ENCODE results near the gene BTBD6. TPM values are rescaled to one million over a fixed set of nuclear protein-coding genes. Genes with fewer than 3 reads are reported as not detected.
A peak's percentile ranks its signal among the peaks of the same experiment; 100 is the strongest.

Gene BTBD6
- total and polyA plus RNA-seq, 9 of the 15 experiments (the other 6 are each of a cell fraction or from before 2014, with no cell fraction given), result not detected

DNA sequence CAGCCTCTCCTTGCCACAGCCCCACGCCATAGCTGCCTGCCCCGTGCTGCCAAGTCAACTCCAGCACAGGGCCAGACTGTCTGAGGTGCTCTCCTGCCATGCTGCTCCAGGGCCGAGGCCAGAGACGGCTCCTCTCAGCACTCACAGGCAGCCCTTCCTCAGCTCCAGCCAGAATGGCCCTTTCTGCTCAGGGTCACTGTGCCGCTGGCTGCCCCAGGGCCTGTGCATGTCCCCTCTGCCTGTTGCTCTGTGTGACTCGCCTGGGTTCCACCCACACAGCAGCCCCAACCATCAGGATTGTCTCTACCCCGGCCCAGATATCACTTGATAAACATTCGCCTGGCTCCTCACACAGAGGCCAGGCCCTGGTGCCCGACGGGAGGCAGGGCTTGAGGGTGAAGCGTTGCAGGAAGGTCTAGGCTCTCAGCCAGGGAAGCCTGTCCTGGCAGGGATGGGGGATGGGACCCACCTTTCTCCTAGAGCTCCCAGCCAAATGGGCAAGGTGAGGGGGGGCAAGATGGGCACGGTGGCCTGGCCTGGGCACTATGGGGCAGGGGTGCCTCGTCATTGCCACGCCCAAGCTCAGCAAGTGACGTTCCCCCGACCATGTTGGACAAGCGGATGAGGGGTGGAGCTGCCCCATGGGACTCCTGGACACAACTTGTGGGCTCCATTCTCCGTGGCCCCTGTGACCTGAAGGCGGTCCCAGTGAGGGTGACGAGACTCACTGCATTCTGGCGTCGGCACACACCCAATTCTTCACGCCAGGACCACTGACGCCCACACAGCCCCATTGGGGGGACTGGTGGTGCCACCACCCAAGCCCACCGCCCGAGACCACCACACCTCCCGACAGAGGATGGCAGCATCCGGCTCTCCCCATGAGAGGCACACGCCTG lies 27.4 kb upstream of the BTBD6 start:
- no peak overlapping the region for H3K4me2 ChIP-seq (ENCODE audit: insufficient read depth, low read length)
- CTCF ChIA-PET (ENCODE audit: low intra/inter-chr PET ratio), result no interaction called here
- no peaks in the 10 kb centered on the region for H3K27me3 ChIP-seq (ENCODE audit: control insufficient read depth in 2 of 2, insufficient read depth in 2 of 2, low read length in 2 of 2)
- no peak overlapping the region for H3K27ac ChIP-seq (ENCODE audit: extremely low read depth, low read depth, low read length)
- no peaks in the 10 kb centered on the region for H3K9me3 ChIP-seq (replicated peaks; ENCODE audit: control insufficient read depth, insufficient read depth, low read depth, low read length)
- H3K4me1 ChIP-seq (replicated peaks in 1 of 2; ENCODE audit: control insufficient read depth in 2 of 2, insufficient read depth in 2 of 2, low read length in 2 of 2), result peaks cover 0 to 7% of the 10 kb centered on the region in 2 experiments; a peak in 1 of 5 replicates
- H3K4me3 ChIP-seq, result no peak overlapping the region
- FAIRE-seq, result no peak
- intact Hi-C loops (cut with micrococcal nuclease) (no loop called here), in situ Hi-C loops (cut with MboI) (no loop called here)
- H2AFZ ChIP-seq (ENCODE audit: low read depth, low read length), result no peak overlapping the region
- no peak for TF ChIP-seq RB1 (IDR thresholded peaks at IDR 0.05; ENCODE audit: low read depth)
- 0 out of 2 replicates have a peak, but pooled peaks have one; percentile 15 for TF ChIP-seq POLR2G (IDR thresholded peaks at IDR 0.05; ENCODE audit: low read depth, low read length)
- TF ChIP-seq BACH1 (tag; IDR thresholded peaks at IDR 0.05), result no peak
- DNase-seq (ENCODE audit: extremely low read depth in 1 of 4, low spot score in 3 of 4), result no peak
- 88% methylated on average over 15 of the region's 29 CpGs for WGBS (ENCODE audit: insufficient coverage, low coverage, missing lambda C conversion rate)
- no peaks in the 10 kb centered on the region for H3K9me1 ChIP-seq (ENCODE audit: control insufficient read depth, insufficient read depth, low read length)
- H3K9ac ChIP-seq (ENCODE audit: insufficient read depth in 1 of 2, low read depth in 2 of 2, low read length in 2 of 2), result no peak overlapping the region; a peak in 1 of 4 replicates
- no TSS peak for BruUV-seq (replicated peaks)
- no peak for ATAC-seq
- POLR2A ChIA-PET, result no interaction called here
- no peaks in the 10 kb centered on the region for H3K79me2 ChIP-seq (ENCODE audit: control insufficient read depth, insufficient read depth, low read length)
- peaks cover 28% of the 10 kb centered on the region; the same call in 1 of the 3 replicates for H3K36me3 ChIP-seq (ENCODE audit: control insufficient read depth, insufficient read depth, low read length)
- no peaks in the 10 kb centered on the region for H4K20me1 ChIP-seq (replicated peaks; ENCODE audit: control insufficient read depth, insufficient read depth, low read length)

DNA sequence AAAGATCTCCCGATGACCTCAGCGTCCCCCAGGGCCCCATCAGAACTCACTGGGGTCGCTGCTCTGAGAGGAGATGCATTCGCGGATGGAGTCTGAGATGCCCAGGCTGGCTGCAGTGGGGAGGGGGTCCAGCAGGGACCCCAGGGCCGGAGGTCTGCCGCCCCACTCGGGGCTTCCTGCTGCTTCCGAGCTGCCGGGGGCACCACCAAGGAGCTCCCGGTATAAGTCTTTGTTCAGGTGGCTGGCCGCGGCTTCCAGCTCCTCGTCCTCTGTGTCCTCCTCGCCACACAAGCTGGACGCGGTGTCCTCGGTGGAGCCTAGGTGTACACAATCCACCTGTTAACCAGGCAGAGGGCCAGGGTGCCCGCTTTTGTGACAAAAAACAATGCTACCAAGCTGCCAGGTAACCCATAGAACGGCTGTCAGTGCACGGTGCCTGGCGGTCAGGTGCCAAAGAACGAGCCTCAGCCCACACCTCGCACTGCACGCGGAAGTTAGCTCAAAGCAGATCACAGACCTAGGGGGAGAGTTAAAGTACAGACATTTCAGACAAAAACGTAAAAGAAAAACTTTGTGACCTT lies 26.6 kb upstream of the BTBD6 start:
- no peak overlapping the region for H3K4me3 ChIP-seq
- CTCF ChIA-PET (ENCODE audit: low intra/inter-chr PET ratio), result no interaction called here
- H3K9ac ChIP-seq (ENCODE audit: insufficient read depth in 1 of 2, low read depth in 2 of 2, low read length in 2 of 2), result no peak overlapping the region; a peak in 1 of 4 replicates
- H4K20me1 ChIP-seq (replicated peaks; ENCODE audit: control insufficient read depth, insufficient read depth, low read length), result no peaks in the 10 kb centered on the region
- 91% methylated on average over 12 of the region's 27 CpGs for WGBS (ENCODE audit: insufficient coverage, low coverage, missing lambda C conversion rate)
- H2AFZ ChIP-seq (ENCODE audit: low read depth, low read length), result no peak overlapping the region
- H3K4me2 ChIP-seq (ENCODE audit: insufficient read depth, low read length), result no peak overlapping the region
- no peaks in the 10 kb centered on the region for H3K9me1 ChIP-seq (ENCODE audit: control insufficient read depth, insufficient read depth, low read length)
- intact Hi-C loops (cut with micrococcal nuclease), result no loop called here
- ATAC-seq (no peak), FAIRE-seq (no peak), DNase-seq (ENCODE audit: extremely low read depth in 1 of 4, low spot score in 3 of 4) (no peak)
- H3K27ac ChIP-seq (ENCODE audit: extremely low read depth, low read depth, low read length), result no peak overlapping the region
- no peaks in the 10 kb centered on the region for H3K9me3 ChIP-seq (replicated peaks; ENCODE audit: control insufficient read depth, insufficient read depth, low read depth, low read length)
- POLR2A ChIA-PET, result no interaction called here
- H3K27me3 ChIP-seq (ENCODE audit: control insufficient read depth in 2 of 2, insufficient read depth in 2 of 2, low read length in 2 of 2), result no peaks in the 10 kb centered on the region
- peaks cover 0 to 7% of the 10 kb centered on the region in 2 experiments; a peak in 1 of 5 replicates for H3K4me1 ChIP-seq (replicated peaks in 1 of 2; ENCODE audit: control insufficient read depth in 2 of 2, insufficient read depth in 2 of 2, low read length in 2 of 2)
- in situ Hi-C loops (cut with MboI), result no loop called here
- H3K36me3 ChIP-seq (ENCODE audit: control insufficient read depth, insufficient read depth, low read length), result peaks cover 31% of the 10 kb centered on the region; the same call in 1 of the 3 replicates
- no peaks in the 10 kb centered on the region for H3K79me2 ChIP-seq (ENCODE audit: control insufficient read depth, insufficient read depth, low read length)
- no TSS peak for BruUV-seq (replicated peaks)
- TF ChIP-seq TBP (optimal IDR thresholded peaks at IDR 0.05; ENCODE audit: low read depth, low read length) (no peak), NFIX (CRISPR knock-in tag; IDR thresholded peaks at IDR 0.05; ENCODE audit: low read depth) (no peak), ZNF707 (CRISPR knock-in tag; conservative IDR thresholded peaks at IDR 0.05) (no peak), ZNF184 (CRISPR knock-in tag; IDR thresholded peaks at IDR 0.05) (no peak), KLF13 (tag; IDR thresholded peaks at IDR 0.05; ENCODE audit: borderline replicate concordance, low read depth) (no peak), MTA2 (IDR thresholded peaks at IDR 0.05; ENCODE audit: low read depth) (no peak), HSF4 (CRISPR knock-in tag; IDR thresholded peaks at IDR 0.05; ENCODE audit: borderline replicate concordance) (no peak), ZBTB8A (IDR thresholded peaks at IDR 0.05; ENCODE audit: partially characterized antibody) (no peak), ZNF197 (CRISPR knock-in tag; IDR thresholded peaks at IDR 0.05; ENCODE audit: low read depth) (no peak)
- TF ChIP-seq, protein P1, sequence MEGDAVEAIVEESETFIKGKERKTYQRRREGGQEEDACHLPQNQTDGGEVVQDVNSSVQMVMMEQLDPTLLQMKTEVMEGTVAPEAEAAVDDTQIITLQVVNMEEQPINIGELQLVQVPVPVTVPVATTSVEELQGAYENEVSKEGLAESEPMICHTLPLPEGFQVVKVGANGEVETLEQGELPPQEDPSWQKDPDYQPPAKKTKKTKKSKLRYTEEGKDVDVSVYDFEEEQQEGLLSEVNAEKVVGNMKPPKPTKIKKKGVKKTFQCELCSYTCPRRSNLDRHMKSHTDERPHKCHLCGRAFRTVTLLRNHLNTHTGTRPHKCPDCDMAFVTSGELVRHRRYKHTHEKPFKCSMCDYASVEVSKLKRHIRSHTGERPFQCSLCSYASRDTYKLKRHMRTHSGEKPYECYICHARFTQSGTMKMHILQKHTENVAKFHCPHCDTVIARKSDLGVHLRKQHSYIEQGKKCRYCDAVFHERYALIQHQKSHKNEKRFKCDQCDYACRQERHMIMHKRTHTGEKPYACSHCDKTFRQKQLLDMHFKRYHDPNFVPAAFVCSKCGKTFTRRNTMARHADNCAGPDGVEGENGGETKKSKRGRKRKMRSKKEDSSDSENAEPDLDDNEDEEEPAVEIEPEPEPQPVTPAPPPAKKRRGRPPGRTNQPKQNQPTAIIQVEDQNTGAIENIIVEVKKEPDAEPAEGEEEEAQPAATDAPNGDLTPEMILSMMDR (IDR thresholded peaks at IDR 0.05 in 2 of 3, conservative IDR thresholded peaks at IDR 0.05 in 1 of 3; ENCODE audit: insufficient read depth in 2 of 3, low read depth in 1 of 3, low read length in 3 of 3), result no peak
